ENCODE measurements around the gene BTBD1.

- TF ChIP-seq CTCF (IDR thresholded peaks at IDR 0.05) (no peak), POLR2A (IDR thresholded peaks at IDR 0.05) (no peak)
Observed at GRCh38 chr15:82995938-82996337, 71.1 kb downstream of the BTBD1 start.
